ENCODE results near the gene SORCS2.

- TF ChIP-seq CTCF (IDR thresholded peaks at IDR 0.05) = no peak
- TF ChIP-seq EZH2 (IDR thresholded peaks at IDR 0.05; ENCODE audit: borderline replicate concordance, insufficient read depth, low read depth, low read length, poor library complexity, severe bottlenecking) = no peak
Observed at GRCh38 chr4:7575426-7575825, 383.1 kb downstream of the SORCS2 start.
